Vagina (tissue), 2 donors: ENCODE data around the gene AIFM3. TPM values are rescaled to one million over a fixed set of nuclear protein-coding genes. Genes with fewer than 3 reads are reported as not detected.
"Not testable (repeated sequence)": the region's sequence is repeated elsewhere in the genome, so short reads cannot be mapped to it uniquely, and the experiment has no call there.

Experiments
- DNase-seq, 2 donors: peaks; one replicate each; pipeline ENCODE4 v3.0.0-alpha.2; 2017; ENCODE audit errors: extremely low spot score in 2 of 2
- H3K27ac ChIP-seq: fragments of 200-600 bp; sonication (generic); one replicate; pipeline ENCODE4 v1.5.1; 2019
- H3K27me3 ChIP-seq: fragments of 200-600 bp; sonication (generic); one replicate; pipeline ENCODE4 v1.5.1; 2019
- H3K36me3 ChIP-seq, 2 donors: fragments of 200-600 bp; sonication (generic); one replicate each; pipeline ENCODE4 v1.5.1; 2017 to 2019
- H3K4me1 ChIP-seq: fragments of 200-600 bp; sonication (generic); one replicate; pipeline ENCODE4 v1.5.1; 2019
- H3K4me3 ChIP-seq, 2 donors: fragments of 200-600 bp; sonication (generic); 1 replicate in 1 of 2; 2 replicates in 1 of 2; pipeline ENCODE4 v1.5.1; 2016 to 2019
- H3K9me3 ChIP-seq: fragments of 200-600 bp; sonication (generic); one replicate; pipeline ENCODE4 v1.5.1; 2019
- POLR2A ChIP-seq, 2 donors: fragments of 450-650 bp; IDR thresholded peaks; one replicate each; pipeline ENCODE4 v1.6.1; 2017; ENCODE audit warnings: antibody characterized with exemption in 2 of 2, mild to moderate bottlenecking in 2 of 2, moderate library complexity in 2 of 2
- POLR2AphosphoS5 ChIP-seq, 2 donors: sonication (generic); formaldehyde crosslinking; IDR thresholded peaks; one replicate each; pipeline ENCODE4 v1.9.0; 2017; ENCODE audit warnings: antibody characterized with exemption in 2 of 2, mild to moderate bottlenecking in 2 of 2, low read depth in 1 of 2; ENCODE audit not compliant: insufficient read depth in 1 of 2
- intact Hi-C: fragments of 100-400 bp; cut with DNase I; formaldehyde crosslinking; loops from one replicate; pipeline ENCODE4 v1.15.1; 2023
- total RNA-seq: library from RNA; depleted of rRNA; stranded (reverse); fragments of >200 nt; gene quantifications from one replicate; pipeline ENCODE4 v1.2.3, GENCODE V29; 2016
- TF ChIP-seq, protein P1 (sequence below), 3 experiments: fragments of 450-650 bp in 2 of 3; fragments of 200-600 bp in 1 of 3; sonication (generic) in 1 of 3; IDR thresholded peaks; one replicate each; pipeline ENCODE4 v1.5.1; 2017 to 2019; ENCODE audit warnings: antibody characterized with exemption in 3 of 3, mild to moderate bottlenecking in 2 of 3, moderate library complexity in 2 of 3

Gene AIFM3
- total RNA-seq, 1 donor from 2014 or later: not detected

DNA sequence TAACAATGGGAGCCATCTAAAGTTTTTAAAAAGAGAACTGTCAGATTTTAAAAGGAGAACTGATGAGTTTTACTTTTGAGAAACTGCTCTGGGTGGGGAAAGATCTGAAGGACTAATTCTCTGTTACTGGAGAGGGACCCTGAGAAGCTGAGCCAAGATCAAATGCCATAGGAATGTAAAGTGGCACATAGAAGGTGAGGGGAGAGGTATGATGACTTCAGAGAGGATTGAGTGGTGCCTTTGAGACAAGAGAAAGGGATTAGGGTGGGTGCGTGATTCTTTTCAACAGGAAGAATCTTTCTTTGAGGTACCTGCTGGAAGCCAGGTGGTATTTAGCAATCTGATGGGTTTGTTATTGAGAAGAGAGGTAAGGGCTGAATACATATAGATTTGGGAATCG is 40.8 kb upstream of the AIFM3 start:
- H3K27ac ChIP-seq: no peak overlapping the region
- peaks cover 71% of the 10 kb centered on the region for H3K4me1 ChIP-seq

DNA sequence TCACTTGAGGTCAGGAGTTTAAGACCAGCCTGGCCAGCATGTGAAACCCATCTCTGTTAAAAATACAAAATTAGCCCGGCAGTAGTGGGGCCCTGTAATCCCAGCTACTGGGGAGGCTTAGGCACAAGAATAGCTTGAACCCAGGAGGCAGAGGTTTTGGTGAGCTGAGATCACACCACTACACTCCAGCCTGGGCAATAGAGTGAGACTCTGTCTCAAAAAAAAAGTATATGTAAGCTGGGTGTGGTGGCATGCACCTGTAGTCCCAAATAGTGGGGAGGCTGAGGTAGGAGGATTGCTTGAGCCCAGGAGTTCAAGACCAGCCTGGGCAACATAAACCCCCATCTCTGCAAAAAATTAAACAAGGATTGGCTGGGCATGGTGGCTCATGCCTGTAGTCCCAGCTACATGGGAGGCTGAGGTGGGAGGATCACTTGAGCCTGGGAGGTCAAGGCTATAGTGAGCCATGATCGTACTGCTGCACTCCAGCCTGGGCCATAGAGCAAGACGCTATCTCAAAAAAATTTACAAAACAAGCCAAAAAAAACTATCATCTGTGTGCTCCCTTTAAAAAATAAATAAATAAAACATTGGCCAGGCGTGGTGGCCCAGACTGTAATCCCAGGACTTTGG is 39.0 kb upstream of the AIFM3 start:
- TF ChIP-seq, protein P1, sequence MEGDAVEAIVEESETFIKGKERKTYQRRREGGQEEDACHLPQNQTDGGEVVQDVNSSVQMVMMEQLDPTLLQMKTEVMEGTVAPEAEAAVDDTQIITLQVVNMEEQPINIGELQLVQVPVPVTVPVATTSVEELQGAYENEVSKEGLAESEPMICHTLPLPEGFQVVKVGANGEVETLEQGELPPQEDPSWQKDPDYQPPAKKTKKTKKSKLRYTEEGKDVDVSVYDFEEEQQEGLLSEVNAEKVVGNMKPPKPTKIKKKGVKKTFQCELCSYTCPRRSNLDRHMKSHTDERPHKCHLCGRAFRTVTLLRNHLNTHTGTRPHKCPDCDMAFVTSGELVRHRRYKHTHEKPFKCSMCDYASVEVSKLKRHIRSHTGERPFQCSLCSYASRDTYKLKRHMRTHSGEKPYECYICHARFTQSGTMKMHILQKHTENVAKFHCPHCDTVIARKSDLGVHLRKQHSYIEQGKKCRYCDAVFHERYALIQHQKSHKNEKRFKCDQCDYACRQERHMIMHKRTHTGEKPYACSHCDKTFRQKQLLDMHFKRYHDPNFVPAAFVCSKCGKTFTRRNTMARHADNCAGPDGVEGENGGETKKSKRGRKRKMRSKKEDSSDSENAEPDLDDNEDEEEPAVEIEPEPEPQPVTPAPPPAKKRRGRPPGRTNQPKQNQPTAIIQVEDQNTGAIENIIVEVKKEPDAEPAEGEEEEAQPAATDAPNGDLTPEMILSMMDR (IDR thresholded peaks at IDR 0.05): no peak
- no peak for TF ChIP-seq POLR2A (IDR thresholded peaks at IDR 0.05)
- no peak for TF ChIP-seq POLR2AphosphoS5 (IDR thresholded peaks at IDR 0.05; ENCODE audit: insufficient read depth in 1 of 2, low read depth in 1 of 2)
- intact Hi-C loops: no loop called here
- no peak for DNase-seq
- Histone ChIP-seq H3K9me3 (no peaks in the 10 kb centered on the region), H3K4me1 (peaks cover 63% of the 10 kb centered on the region), H3K27me3 (no peaks in the 10 kb centered on the region), H3K27ac (no peak overlapping the region), H3K4me3 (no peak overlapping the region), H3K36me3 (no peaks in the 10 kb centered on the region)

More for the DNA sequence above, 40.8 kb upstream of the AIFM3 start:
- no peak for DNase-seq
- H3K4me3 ChIP-seq: no peak overlapping the region
- TF ChIP-seq, protein P1 (IDR thresholded peaks at IDR 0.05): no peak
- TF ChIP-seq POLR2A (IDR thresholded peaks at IDR 0.05) (no peak), POLR2AphosphoS5 (IDR thresholded peaks at IDR 0.05; ENCODE audit: insufficient read depth in 1 of 2, low read depth in 1 of 2) (no peak)
- intact Hi-C loops: no loop called here
- no peaks in the 10 kb centered on the region for H3K27me3 ChIP-seq
- H3K9me3 ChIP-seq: no peaks in the 10 kb centered on the region
- no peaks in the 10 kb centered on the region for H3K36me3 ChIP-seq

DNA sequence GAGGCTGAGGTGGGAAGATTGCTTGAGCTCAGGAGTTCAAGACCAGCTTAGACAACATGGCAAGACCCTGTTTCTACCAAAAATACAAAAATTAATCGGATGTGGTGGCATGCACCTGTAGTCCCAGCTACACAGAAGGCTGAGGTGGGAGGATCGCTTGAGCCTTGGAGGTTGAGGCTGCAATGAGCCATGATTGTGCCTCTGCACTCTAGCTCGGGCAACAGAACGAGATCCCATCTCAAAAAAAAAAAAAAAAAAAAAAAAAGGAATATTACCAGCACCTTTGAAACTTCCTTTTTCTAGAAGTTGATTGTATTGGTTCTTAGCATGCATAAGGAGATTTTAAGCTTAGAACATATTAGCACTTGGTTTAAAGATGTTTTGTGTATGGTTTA is 38.5 kb upstream of the AIFM3 start:
- Histone ChIP-seq H3K27me3 (no peaks in the 10 kb centered on the region), H3K4me1 (peaks cover 63% of the 10 kb centered on the region), H3K27ac (no peak overlapping the region), H3K36me3 (no peaks in the 10 kb centered on the region), H3K4me3 (no peak overlapping the region), H3K9me3 (no peaks in the 10 kb centered on the region)
- DNase-seq: no peak
- TF ChIP-seq POLR2AphosphoS5 (IDR thresholded peaks at IDR 0.05; ENCODE audit: insufficient read depth in 1 of 2, low read depth in 1 of 2) (no peak), POLR2A (IDR thresholded peaks at IDR 0.05) (no peak)
- TF ChIP-seq, protein P1 (IDR thresholded peaks at IDR 0.05): no peak
- intact Hi-C loops: no loop called here

GRCh38 chr22:20930004-20930403 is 37.1 kb upstream of the AIFM3 start:
- H3K27ac ChIP-seq: no peak overlapping the region
- TF ChIP-seq POLR2A (IDR thresholded peaks at IDR 0.05) (no peak), POLR2AphosphoS5 (IDR thresholded peaks at IDR 0.05; ENCODE audit: insufficient read depth in 1 of 2, low read depth in 1 of 2) (no peak)
- TF ChIP-seq, protein P1 (IDR thresholded peaks at IDR 0.05): no peak
- H3K4me3 ChIP-seq: no peak overlapping the region
- intact Hi-C loops: no loop called here
- H3K36me3 ChIP-seq: peaks cover 4 to 12% of the 10 kb centered on the region in 2 donors
- no peak for DNase-seq
- H3K9me3 ChIP-seq: no peaks in the 10 kb centered on the region
- peaks cover 64% of the 10 kb centered on the region for H3K4me1 ChIP-seq
- no peaks in the 10 kb centered on the region for H3K27me3 ChIP-seq

DNA sequence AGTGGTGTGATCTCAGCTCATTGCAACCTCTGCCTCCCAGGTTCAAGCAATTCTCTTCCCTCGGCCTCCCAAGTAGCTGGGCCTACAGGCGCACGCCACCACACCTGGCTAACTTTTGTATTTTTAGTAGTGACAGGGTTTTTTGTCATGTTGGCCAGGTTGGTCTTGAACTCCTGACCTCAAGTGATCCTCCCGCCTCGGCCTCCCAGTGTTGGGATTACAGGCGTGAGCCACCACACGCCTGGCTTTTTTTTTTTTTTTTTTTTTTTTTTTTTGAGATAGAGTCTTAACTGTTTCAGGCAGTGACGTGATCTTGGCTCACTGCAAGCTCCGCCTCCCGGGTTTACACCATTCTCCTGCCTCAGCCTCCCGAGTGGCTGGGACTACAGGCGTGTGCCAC is 36.6 kb upstream of the AIFM3 start:
- Histone ChIP-seq H3K36me3 (peaks cover 4 to 15% of the 10 kb centered on the region in 2 donors), H3K4me1 (peaks cover 65% of the 10 kb centered on the region)
- H3K4me3 ChIP-seq, DNase-seq, H3K9me3 ChIP-seq, intact Hi-C loops, H3K27me3 ChIP-seq, H3K27ac ChIP-seq: not testable (repeated sequence)
